ENCODE measurements around the gene TMEM79.
A peak's percentile ranks its signal among the peaks of the same experiment; 100 is the strongest.

Gene TMEM79
- 4.8 to 14.7 (median 8.6) reads per million in 3 experiments for total RNA-seq

- DNase-seq: no peak
These were observed at the start of gene TMEM79 for GRCh38 chr1:156284112-156284511. Gene TMEM79, plus strand, starts transcription at chr1:156284325. Its CDS starts 902 bp downstream, at chr1:156285227.

- DNase-seq: no peak
These were observed 48.0 kb upstream of the TMEM79 start for GRCh38 chr1:156236164-156236563.

- DNase-seq: no peak
These were observed 45.9 kb upstream of the TMEM79 start for GRCh38 chr1:156238248-156238647.

GRCh38 chr1:156241311-156241811 is 42.8 kb upstream of the TMEM79 start:
- no peak for DNase-seq

GRCh38 chr1:156241926-156242325 is 42.2 kb upstream of the TMEM79 start, which contains the start of gene BGLAP:
Gene BGLAP, plus strand, starts transcription at chr1:156242184. Its CDS starts 48 bp downstream, at chr1:156242232.
- no peak for DNase-seq

GRCh38 chr1:156242738-156243137 is 41.4 kb upstream of the TMEM79 start:
- DNase-seq: no peak

- DNase-seq: no peak
These were observed 40.0 kb upstream of the TMEM79 start for GRCh38 chr1:156244126-156244525.

GRCh38 chr1:156244712-156245111 is 39.4 kb upstream of the TMEM79 start:
- DNase-seq: no peak

GRCh38 chr1:156245451-156246232 is 38.5 kb upstream of the TMEM79 start:
- DNase-seq: peak; percentile 22

- no peak for DNase-seq
These were observed 37.8 kb upstream of the TMEM79 start for GRCh38 chr1:156246241-156246780.

- DNase-seq: no peak
These were observed 37.2 kb upstream of the TMEM79 start for GRCh38 chr1:156246781-156247459.

- no peak for DNase-seq
These were observed 36.4 kb upstream of the TMEM79 start, which contains the start of gene PAQR6 for GRCh38 chr1:156247460-156248322. Gene PAQR6, minus strand, starts transcription at chr1:156248056. Its CDS starts 1,325 bp downstream, at chr1:156246731.

GRCh38 chr1:156248323-156248683 is 35.8 kb upstream of the TMEM79 start:
- DNase-seq: no peak

GRCh38 chr1:156249593-156249992 is 34.5 kb upstream of the TMEM79 start:
- no peak for DNase-seq

GRCh38 chr1:156251527-156251926 is 32.6 kb upstream of the TMEM79 start:
- no peak for DNase-seq

GRCh38 chr1:156253634-156254033 is 30.5 kb upstream of the TMEM79 start:
- no peak for DNase-seq

- no peak for DNase-seq
These were observed 26.4 kb upstream of the TMEM79 start for GRCh38 chr1:156257711-156258110.

GRCh38 chr1:156258859-156259258 is 25.3 kb upstream of the TMEM79 start:
- no peak for DNase-seq

GRCh38 chr1:156259805-156260204 is 24.3 kb upstream of the TMEM79 start:
- no peak for DNase-seq

- no peak for DNase-seq
These were observed 23.2 kb upstream of the TMEM79 start for GRCh38 chr1:156260896-156261295.

GRCh38 chr1:156262461-156263287 is 21.5 kb upstream of the TMEM79 start:
- DNase-seq: no peak

- no peak for DNase-seq
These were observed 20.9 kb upstream of the TMEM79 start for GRCh38 chr1:156263288-156263655.
